Dedifferentiated amniotic fluid mesenchymal stem cell (primary cell): ENCODE results near the gene TENM4.

Experiments used
- DNase-seq: peaks from one replicate; pipeline ENCODE4 v3.0.0-alpha.2; 2016; ENCODE audit errors: extremely low spot score

The TENM4 gene

DNA sequence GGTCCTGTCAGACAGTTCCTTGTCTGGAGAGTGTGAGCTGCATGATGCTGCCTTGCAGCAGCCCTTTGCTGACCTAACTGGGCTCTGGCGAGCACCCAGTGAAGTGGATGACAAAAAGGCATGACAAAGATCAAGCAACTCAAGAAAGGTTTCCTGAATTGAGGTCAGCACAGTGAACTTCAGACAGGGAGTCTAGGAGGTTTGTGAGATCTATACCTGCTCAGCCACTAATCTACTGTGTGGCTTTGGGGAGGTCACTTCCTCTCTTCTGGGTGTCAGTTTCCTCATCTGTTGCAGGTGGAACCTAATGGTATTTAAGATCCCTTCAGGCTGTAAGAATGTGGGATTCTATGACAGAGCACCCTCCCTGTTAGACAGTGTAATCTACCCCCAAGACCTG is 652.3 kb downstream of the TENM4 start:
- no peak for DNase-seq

GRCh38 chr11:78787696-78788095 is 653.1 kb downstream of the TENM4 start:
- no peak for DNase-seq

DNA sequence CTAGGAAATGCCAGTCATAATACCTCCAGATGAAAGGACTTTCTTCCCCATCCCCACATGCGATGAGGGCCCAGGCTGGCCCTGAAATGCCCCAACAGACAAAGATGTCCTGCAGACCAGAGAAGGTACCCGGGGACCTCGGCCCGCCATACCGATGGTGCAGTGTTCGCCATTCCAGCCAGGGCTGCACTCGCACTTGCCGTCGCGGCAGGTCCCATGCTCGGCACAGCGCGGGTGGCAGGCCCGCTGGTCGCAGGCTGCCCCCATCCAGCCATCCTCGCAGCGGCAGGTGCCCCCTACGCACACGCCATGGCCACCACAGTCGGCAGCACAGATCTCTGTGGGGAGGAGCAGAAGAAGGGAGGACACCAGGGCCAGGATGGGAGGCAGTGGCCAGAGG is 654.1 kb downstream of the TENM4 start:
- DNase-seq = no peak

- DNase-seq = no peak
These were observed 654.7 kb downstream of the TENM4 start for GRCh38 chr11:78786086-78786485.

- DNase-seq = peak; percentile 48
These were observed 656.3 kb downstream of the TENM4 start for GRCh38 chr11:78784321-78785061.

DNA sequence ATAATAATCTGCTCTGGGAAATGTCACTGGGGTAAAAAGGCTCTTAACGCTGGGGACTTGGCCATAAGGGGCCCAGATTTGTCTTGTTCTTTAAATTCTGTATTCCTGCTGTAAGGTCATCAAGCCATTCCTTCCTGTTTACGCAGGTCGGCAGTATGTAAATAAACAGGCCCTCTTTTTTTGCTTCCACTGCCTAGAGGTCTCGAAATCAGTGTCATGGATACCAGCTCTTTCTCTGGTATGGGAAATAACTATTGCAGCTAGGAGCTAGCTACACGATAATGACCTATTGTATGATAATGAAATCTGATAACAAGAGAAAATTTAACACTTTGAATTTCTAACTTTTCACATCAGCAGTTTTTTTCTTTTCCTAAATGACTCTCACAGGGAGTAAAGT is 657.0 kb downstream of the TENM4 start:
- no peak for DNase-seq

GRCh38 chr11:78783301-78783700 is 657.5 kb downstream of the TENM4 start:
- DNase-seq = no peak

DNA sequence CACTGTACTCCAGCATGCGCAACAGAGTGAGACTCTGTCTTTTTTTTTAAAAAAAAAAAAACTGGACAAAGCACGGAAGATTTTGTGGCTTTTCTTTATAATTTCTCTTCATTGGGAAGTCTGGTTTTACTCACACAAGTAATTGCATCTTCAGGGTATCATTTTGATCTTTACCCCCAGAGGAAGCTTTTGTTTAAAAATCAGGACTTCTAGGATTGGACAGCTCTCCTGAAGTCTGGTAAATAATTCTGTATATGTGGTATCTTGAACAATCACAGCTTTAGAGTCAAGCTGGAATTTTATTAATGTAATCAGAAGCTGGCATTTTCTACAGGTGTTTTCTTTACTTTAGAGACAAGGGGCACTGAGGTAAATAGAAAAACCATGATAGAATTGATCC is 658.1 kb downstream of the TENM4 start:
- DNase-seq = no peak

- DNase-seq = no peak
These were observed 659.9 kb downstream of the TENM4 start for GRCh38 chr11:78780889-78781288.

- DNase-seq = no peak
These were observed 667.3 kb downstream of the TENM4 start for GRCh38 chr11:78773492-78773891.

DNA sequence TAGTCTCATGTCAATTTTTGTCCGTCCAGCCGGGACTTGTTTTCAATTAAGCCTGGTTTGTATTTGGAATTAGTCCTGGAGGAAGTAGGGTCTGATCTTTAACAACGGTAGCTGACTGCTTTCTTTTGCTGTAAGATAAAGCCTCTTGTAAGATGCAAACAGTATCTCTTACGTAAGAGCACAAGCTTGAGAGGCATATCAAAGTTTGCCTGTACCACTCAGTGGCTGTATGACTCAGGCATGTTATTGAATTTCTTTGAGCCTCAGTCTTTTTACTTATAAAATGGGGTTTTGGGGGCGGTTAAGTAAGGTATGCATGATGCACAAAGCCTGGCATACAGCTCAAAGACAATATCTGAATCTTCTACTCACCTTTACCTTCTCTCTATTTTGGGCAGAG is 667.8 kb downstream of the TENM4 start:
- no peak for DNase-seq

DNA sequence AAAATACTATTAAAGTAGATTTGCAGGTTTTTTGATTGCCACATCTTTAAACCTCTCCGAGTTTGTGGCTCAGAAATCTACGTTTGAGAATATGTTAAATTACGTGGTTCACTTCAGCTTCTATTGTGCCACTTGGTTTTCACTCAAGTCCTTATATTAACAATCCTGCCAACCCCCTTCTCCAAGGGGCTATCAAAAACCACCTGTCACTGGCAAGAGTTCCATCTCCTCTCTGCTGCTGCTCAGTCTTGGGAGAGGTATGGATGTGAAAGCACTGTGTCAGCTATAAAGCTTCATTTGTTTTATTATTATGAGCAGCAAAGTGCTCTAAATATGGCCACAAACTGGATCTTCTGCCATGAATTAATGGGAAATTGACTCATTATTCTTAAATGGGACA is 668.6 kb downstream of the TENM4 start:
- DNase-seq = no peak

GRCh38 chr11:78770931-78771330 is 669.9 kb downstream of the TENM4 start:
- no peak for DNase-seq

DNA sequence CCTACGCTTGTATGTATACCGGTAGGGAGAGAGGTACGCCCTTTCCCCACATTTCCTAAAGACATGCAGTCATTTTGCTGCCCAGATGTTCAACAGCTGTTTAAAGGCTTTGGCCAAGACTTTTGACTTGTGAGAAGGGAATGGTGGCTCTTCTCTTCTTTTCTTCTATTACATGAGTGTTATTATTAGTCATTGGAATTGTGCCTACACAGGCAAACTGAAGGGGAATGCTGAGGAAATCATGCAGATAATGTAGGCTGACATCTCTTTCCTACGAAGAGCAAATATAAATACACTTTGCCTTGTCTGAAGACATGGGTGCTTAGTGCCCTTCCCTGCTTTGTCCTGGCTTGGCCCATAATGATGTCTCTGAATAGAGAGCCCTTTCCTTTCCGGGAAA is 671.9 kb downstream of the TENM4 start:
- no peak for DNase-seq

- DNase-seq = no peak
These were observed 672.5 kb downstream of the TENM4 start for GRCh38 chr11:78768345-78768744.

GRCh38 chr11:78767027-78767932 is 673.5 kb downstream of the TENM4 start:
- DNase-seq = no peak

DNA sequence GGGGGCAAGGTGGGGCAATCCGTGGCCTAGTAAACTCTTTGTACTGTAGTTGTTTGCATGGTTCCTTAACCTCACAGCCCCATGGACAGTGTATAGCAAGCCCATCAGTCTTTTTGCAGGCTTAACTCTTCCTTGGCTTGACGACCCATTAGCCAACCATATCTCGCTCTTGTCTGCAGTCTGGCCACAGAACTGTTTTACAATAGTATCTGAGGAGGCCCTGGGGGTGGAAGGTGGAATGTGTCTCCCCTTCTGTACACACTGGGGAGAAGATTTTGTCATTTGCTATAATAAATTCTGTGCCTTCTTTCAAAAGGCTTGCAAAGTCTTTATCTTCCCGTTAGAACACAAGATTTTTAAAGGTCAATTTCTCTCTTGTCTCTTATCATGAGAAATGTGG is 675.9 kb downstream of the TENM4 start:
- no peak for DNase-seq

GRCh38 chr11:78763664-78764063 is 677.2 kb downstream of the TENM4 start:
- DNase-seq = no peak

DNA sequence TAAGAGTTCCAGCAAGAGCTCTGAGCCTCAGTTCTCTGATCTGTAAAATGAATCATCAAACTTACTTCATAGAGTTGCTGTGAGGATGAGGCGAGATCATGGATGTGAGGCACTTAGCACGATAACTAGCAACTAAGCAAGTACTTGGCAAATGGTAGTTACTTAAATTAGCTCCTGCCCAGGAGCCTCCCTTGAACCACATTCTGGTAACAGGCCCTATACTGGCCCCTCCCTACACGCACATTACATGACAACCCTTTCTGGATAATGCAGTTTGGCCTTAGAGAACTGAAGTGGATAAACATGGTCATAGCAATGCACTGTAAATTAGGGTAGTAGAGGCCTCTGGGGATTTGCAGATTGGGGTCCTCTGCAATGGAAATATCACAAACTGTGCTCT is 678.7 kb downstream of the TENM4 start:
- DNase-seq = no peak

GRCh38 chr11:78759071-78759470 is 681.8 kb downstream of the TENM4 start:
- DNase-seq = no peak

DNA sequence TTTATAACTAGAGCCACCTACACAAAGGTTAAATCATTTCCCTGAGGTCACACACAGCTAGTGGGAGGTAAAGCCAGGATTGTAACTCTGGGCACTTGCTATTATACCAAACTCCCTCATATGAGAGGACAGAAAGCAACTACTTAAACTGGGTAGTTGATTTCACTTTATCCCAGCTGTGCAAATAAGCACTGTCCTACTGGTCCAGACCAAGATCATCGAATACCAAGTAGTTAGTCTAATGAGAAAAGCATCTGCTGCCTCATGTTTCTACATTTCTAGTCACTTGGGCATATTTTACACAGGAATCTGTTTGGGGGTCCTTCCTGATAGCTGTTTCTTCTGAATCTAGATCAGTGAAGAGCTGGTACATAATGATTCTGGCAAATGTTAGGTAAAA is 687.5 kb downstream of the TENM4 start:
- DNase-seq = no peak

DNA sequence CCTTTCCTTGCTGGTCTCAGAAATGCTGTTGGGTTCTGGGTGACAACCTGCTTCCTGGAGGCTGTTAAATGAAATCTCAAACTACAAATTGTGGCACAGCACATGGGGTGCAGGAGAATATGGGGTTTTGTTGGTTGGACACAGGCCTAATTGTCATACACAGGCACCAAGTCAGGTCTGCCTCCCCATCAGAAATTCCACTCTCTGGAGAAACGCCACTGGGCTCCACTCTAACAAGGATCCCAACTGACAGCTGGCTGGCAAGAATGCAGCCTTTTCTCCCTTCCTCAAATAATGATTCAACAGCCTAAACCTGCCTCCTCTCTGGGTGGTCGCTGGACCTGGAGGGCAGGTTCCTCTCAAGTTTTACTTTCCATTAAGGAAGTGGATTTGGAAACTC is 688.3 kb downstream of the TENM4 start:
- DNase-seq = no peak
